ENCODE data around the gene LDLRAD4.

The LDLRAD4 gene

DNA sequence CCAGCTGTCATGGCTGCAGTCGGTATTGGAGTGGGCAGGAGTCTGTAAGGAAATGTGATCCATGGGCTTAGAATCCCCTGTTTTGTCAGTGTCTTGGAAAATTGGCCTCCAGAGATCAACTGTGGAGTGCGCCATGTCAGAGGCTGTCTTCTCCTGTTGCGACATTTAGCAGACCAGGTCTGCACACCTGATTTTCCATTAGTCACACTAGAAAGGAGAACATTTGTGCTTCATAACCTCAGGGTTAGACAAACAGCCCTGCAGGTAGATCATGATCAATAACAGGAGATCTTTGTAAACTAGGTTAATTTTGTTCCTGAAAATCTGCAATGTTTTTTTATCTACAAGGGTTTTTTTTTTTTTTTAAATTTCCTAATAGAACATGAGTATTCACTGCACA is 28.0 kb downstream of the LDLRAD4 start:
- no peak for TF ChIP-seq ZFX (IDR thresholded peaks at IDR 0.05)
- no peak overlapping the region for H3K27ac ChIP-seq

GRCh38 chr18:13247506-13247905 is 28.9 kb downstream of the LDLRAD4 start:
- TF ChIP-seq ZFX (IDR thresholded peaks at IDR 0.05), result no peak
- TF ChIP-seq CTCF (conservative IDR thresholded peaks at IDR 0.05), result no peak
- H3K27ac ChIP-seq, result no peak overlapping the region

DNA sequence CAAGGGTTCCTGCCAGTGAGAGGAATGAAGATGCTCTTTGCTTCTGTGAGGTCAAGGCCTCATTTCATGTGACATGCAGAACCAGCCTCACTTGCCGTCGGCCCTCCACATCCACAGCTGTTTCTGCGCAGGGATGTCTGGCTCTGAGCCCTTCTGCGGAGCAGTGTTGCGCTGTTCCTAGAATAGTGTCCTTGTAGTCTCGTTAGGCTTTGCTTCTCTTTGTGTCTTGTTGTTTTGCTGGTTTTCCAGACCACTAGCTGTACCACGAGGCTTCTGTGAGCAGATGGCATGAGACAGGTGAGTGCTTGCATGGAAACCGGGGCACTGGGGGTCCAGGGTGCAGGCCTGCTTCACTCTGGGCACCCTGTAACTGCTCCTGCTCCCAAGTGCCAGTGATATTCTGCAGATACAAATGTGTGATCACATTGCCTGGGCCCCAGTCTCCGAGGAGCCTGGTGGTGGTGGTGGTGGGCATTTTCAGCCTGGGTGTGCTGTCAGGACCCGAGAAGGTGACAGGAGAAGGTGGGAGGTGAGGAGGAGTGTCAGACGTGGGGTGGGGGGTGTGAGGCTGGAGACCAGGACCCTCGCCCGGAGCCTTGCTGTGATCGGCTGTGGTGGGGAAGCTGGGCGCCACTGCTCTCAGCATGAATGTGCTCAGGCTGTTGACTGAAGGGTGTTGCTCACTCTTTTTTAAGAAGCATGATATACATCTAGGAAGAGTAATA is 34.3 kb downstream of the LDLRAD4 start:
- TF ChIP-seq ZFX (IDR thresholded peaks at IDR 0.05) (no peak), CTCF (conservative IDR thresholded peaks at IDR 0.05) (no peak)
- H3K27ac ChIP-seq, result no peak overlapping the region

- H3K27ac ChIP-seq, result no peak overlapping the region; the same call in 1 of the 2 replicates
- TF ChIP-seq ZFX (IDR thresholded peaks at IDR 0.05) (no peak), CTCF (conservative IDR thresholded peaks at IDR 0.05) (no peak)
Measured at GRCh38 chr18:13253786-13254688, 35.5 kb downstream of the LDLRAD4 start.

- TF ChIP-seq CTCF (conservative IDR thresholded peaks at IDR 0.05), result no peak
- TF ChIP-seq ZFX (IDR thresholded peaks at IDR 0.05), result no peak
Measured at GRCh38 chr18:13254971-13255927, 36.7 kb downstream of the LDLRAD4 start.

GRCh38 chr18:13256444-13257305 is 38.1 kb downstream of the LDLRAD4 start:
- H3K27ac ChIP-seq, result no peak overlapping the region
- TF ChIP-seq ZFX (IDR thresholded peaks at IDR 0.05), result no peak
- TF ChIP-seq CTCF (conservative IDR thresholded peaks at IDR 0.05), result no peak

More at GRCh38 chr18:13254971-13255927, 36.7 kb downstream of the LDLRAD4 start:
- H3K27ac ChIP-seq, result no peak overlapping the region
